H9 (cell line): ENCODE measurements around the gene GCK. TPM values are rescaled to one million over a fixed set of nuclear protein-coding genes. Genes with fewer than 3 reads are reported as not detected.

ENCODE experiments used
- DNase-seq: peaks from one replicate; pipeline ENCODE4 v3.0.0-alpha.2; 2017
- H2AFZ ChIP-seq: one replicate; pipeline ENCODE4 v1.6.1; 2013; ENCODE audit warnings: mild to moderate bottlenecking, low read length, control low read depth, moderate library complexity
- H2AK5ac ChIP-seq: 2 replicates; pipeline ENCODE4 v1.6.1; 2013; ENCODE audit warnings: low read length, control low read depth, mixed read lengths; ENCODE audit not compliant: insufficient read length
- H2BK120ac ChIP-seq: one replicate; pipeline ENCODE4 v1.6.1; 2013; ENCODE audit warnings: low read depth, mild to moderate bottlenecking, low read length, control low read depth, inconsistent platforms; ENCODE audit not compliant: poor library complexity, severe bottlenecking
- H2BK12ac ChIP-seq: 2 replicates; pipeline ENCODE4 v1.6.1; 2013; ENCODE audit warnings: low read length, control low read depth, mixed read lengths, low read depth; ENCODE audit not compliant: insufficient read length
- H2BK15ac ChIP-seq: 2 replicates; pipeline ENCODE4 v1.6.1; 2013; ENCODE audit warnings: low read depth, low read length, control low read depth
- H2BK20ac ChIP-seq: one replicate; pipeline ENCODE4 v1.6.1; 2013; ENCODE audit warnings: low read depth, mild to moderate bottlenecking, low read length, control low read depth, inconsistent platforms; ENCODE audit not compliant: poor library complexity, severe bottlenecking
- H2BK5ac ChIP-seq: 2 replicates; pipeline ENCODE4 v1.6.1; 2013; ENCODE audit warnings: low read length, control low read depth, mixed read lengths; ENCODE audit not compliant: insufficient read length
- H3K14ac ChIP-seq: 2 replicates; pipeline ENCODE4 v1.6.1; 2013; ENCODE audit warnings: low read length, control low read depth; ENCODE audit not compliant: insufficient read depth
- H3K18ac ChIP-seq: 2 replicates; pipeline ENCODE4 v1.6.1; 2013; ENCODE audit warnings: low read depth, mild to moderate bottlenecking, mixed read lengths, low read length, control low read depth; ENCODE audit not compliant: insufficient read length
- H3K23ac ChIP-seq: 2 replicates; pipeline ENCODE4 v1.6.1; 2013; ENCODE audit warnings: low read length, control low read depth, mixed read lengths, low read depth; ENCODE audit not compliant: insufficient read length
- H3K23me2 ChIP-seq: 2 replicates; pipeline ENCODE4 v1.6.1; 2013; ENCODE audit warnings: low read depth, mild to moderate bottlenecking, mixed read lengths, low read length, control low read depth; ENCODE audit not compliant: insufficient read length, poor library complexity, severe bottlenecking
- H3K27ac ChIP-seq: 2 replicates; pipeline ENCODE4 v1.5.1; 2013; ENCODE audit warnings: low read length, control low read depth, mixed read lengths, low read depth; ENCODE audit not compliant: insufficient read length
- H3K27me3 ChIP-seq: 2 replicates; pipeline ENCODE4 v1.6.1; 2013; ENCODE audit warnings: low read length, control low read depth, inconsistent platforms; ENCODE audit not compliant: insufficient read depth
- H3K4ac ChIP-seq: 2 replicates; pipeline ENCODE4 v1.6.1; 2013; ENCODE audit warnings: low read depth, mild to moderate bottlenecking, control low read depth, inconsistent platforms, low read length, moderate library complexity
- H3K4me1 ChIP-seq: 2 replicates; pipeline ENCODE4 v1.6.1; 2013; ENCODE audit warnings: low read length, control low read depth, inconsistent platforms; ENCODE audit not compliant: insufficient read depth
- H3K4me2 ChIP-seq: 2 replicates; pipeline ENCODE4 v1.6.1; 2013; ENCODE audit warnings: low read length, control low read depth, mixed read lengths; ENCODE audit not compliant: insufficient read length, insufficient read depth
- H3K56ac ChIP-seq: 2 replicates; pipeline ENCODE4 v1.6.1; 2013; ENCODE audit warnings: low read depth, mild to moderate bottlenecking, mixed read lengths, low read length, control low read depth; ENCODE audit not compliant: insufficient read length
- H3K79me1 ChIP-seq: 2 replicates; pipeline ENCODE4 v1.6.1; 2013; ENCODE audit warnings: low read depth, mild to moderate bottlenecking, moderate library complexity, low read length, control low read depth, inconsistent platforms; ENCODE audit not compliant: insufficient read depth, poor library complexity, severe bottlenecking
- H3K79me2 ChIP-seq: 2 replicates; pipeline ENCODE4 v1.6.1; 2013; ENCODE audit warnings: low read length, control low read depth, inconsistent platforms; ENCODE audit not compliant: insufficient read depth
- H3K9ac ChIP-seq: 2 replicates; pipeline ENCODE4 v1.6.1; 2013; ENCODE audit warnings: low read length, control low read depth, mixed read lengths; ENCODE audit not compliant: insufficient read length; ENCODE audit errors: extremely low read depth
- H3K9me3 ChIP-seq: one replicate; pipeline ENCODE4 v1.6.1; 2013; ENCODE audit warnings: low read depth, low read length, inconsistent platforms; ENCODE audit not compliant: control insufficient read depth
- H3T11ph ChIP-seq: one replicate; pipeline ENCODE4 v1.6.1; 2013; ENCODE audit warnings: mild to moderate bottlenecking, low read length, control low read depth, inconsistent platforms
- H4K20me1 ChIP-seq: one replicate; pipeline ENCODE4 v1.6.1; 2013; ENCODE audit not compliant: control insufficient read depth, insufficient read length, insufficient read depth
- H4K5ac ChIP-seq: 2 replicates; pipeline ENCODE4 v1.6.1; 2013; ENCODE audit warnings: low read depth, mild to moderate bottlenecking, mixed read lengths, low read length, control low read depth; ENCODE audit not compliant: insufficient read length
- H4K8ac ChIP-seq: replicated peaks from 2 replicates; pipeline ENCODE4 v1.6.1; 2013; ENCODE audit warnings: low read length, control low read depth, mixed read lengths, low read depth; ENCODE audit not compliant: insufficient read length
- H4K91ac ChIP-seq: 2 replicates; pipeline ENCODE4 v1.6.1; 2013; ENCODE audit warnings: low read depth, mild to moderate bottlenecking, moderate library complexity, mixed read lengths, low read length, control low read depth; ENCODE audit not compliant: insufficient read length
- H3K27ac Mint-ChIP-seq, 3 experiments: 2 replicates in 2 of 3; 3 replicates in 1 of 3; pipeline ENCODE4 v1.8.0; 2020 to 2021; ENCODE audit warnings: mixed read lengths in 3 of 3, mild to moderate bottlenecking in 1 of 3, moderate library complexity in 1 of 3
- H3K27me3 Mint-ChIP-seq: 2 replicates; pipeline ENCODE4 v1.8.0; 2021; ENCODE audit warnings: low read depth, mild to moderate bottlenecking, moderate library complexity, mixed read lengths
- H3K36me3 Mint-ChIP-seq, 3 experiments: 2 replicates in 2 of 3; 3 replicates in 1 of 3; pipeline ENCODE4 v1.8.0; 2020 to 2021; ENCODE audit warnings: low read depth in 3 of 3, mixed read lengths in 3 of 3; ENCODE audit not compliant: insufficient read depth in 1 of 3
- H3K4me1 Mint-ChIP-seq, 2 experiments: 2 replicates each; pipeline ENCODE4 v1.8.0; 2020; ENCODE audit warnings: mixed read lengths in 2 of 2
- H3K4me3 Mint-ChIP-seq, 2 experiments: 2 replicates in 1 of 2; 3 replicates in 1 of 2; pipeline ENCODE4 v1.8.0; 2020 to 2021; ENCODE audit warnings: mild to moderate bottlenecking in 2 of 2, mixed read lengths in 2 of 2, moderate library complexity in 1 of 2
- H3K9me3 Mint-ChIP-seq, 2 experiments: 2 replicates in 1 of 2; 3 replicates in 1 of 2; pipeline ENCODE4 v1.8.0; 2020; ENCODE audit warnings: mild to moderate bottlenecking in 2 of 2, mixed read lengths in 2 of 2, moderate library complexity in 1 of 2
- WGBS: extraction: QIAGEN DNeasy Blood & Tissue Kit; methylation state at CpG from one replicate; pipeline ENCODE4 v1.1.7; 2013; ENCODE audit warnings: missing lambda C conversion rate, low lambda C conversion rate, mixed read lengths; ENCODE audit not compliant: insufficient read length; ENCODE audit errors: extremely low coverage; 5-methylcytosine and 5-hydroxymethylcytosine counted together
- total RNA-seq: library from RNA; stranded (reverse); gene quantifications from 2 replicates; pipeline ENCODE4 v1.2.1, GENCODE V29; 2021
- TF ChIP-seq, protein P1 (sequence below): fragments of 200-600 bp; sonication (generic); conservative IDR thresholded peaks from 3 replicates; pipeline ENCODE4 v1.8.0; 2021; ENCODE audit warnings: antibody characterized with exemption, mild to moderate bottlenecking

Gene GCK
- total RNA-seq, 1 experiment from 2014 or later: 0.98 TPM

- Histone ChIP-seq H3K4me2 (no peak overlapping the region), H3T11ph (no peak overlapping the region), H3K79me1 (no peaks in the 10 kb centered on the region), H3K9me3 (no peaks in the 10 kb centered on the region), H4K8ac (peak overlapping the region; percentile 9), H3K79me2 (no peaks in the 10 kb centered on the region), H3K56ac (no peak overlapping the region), H2AFZ (no peak overlapping the region), H2BK15ac (no peak overlapping the region), H3K4me1 (no peaks in the 10 kb centered on the region; the same call in 1 of the 2 replicates), H3K27ac (no peak overlapping the region), H2BK5ac (no peak overlapping the region), H4K91ac (no peak overlapping the region), H2AK5ac (no peak overlapping the region), H2BK120ac (no peak overlapping the region), H4K5ac (no peak overlapping the region), H3K4ac (no peak overlapping the region), H3K23me2 (no peaks in the 10 kb centered on the region), H3K27me3 (no peaks in the 10 kb centered on the region), H3K18ac (no peak overlapping the region), H2BK12ac (no peak overlapping the region), H2BK20ac (no peak overlapping the region), H3K9ac (no peak overlapping the region), H3K14ac (no peak overlapping the region; the same call in 1 of the 2 replicates), H4K20me1 (no peaks in the 10 kb centered on the region), H3K23ac (no peak overlapping the region)
- H3K4me3 Mint-ChIP-seq: no peak overlapping the region
- DNase-seq: no peak
- H3K9me3 Mint-ChIP-seq: no peaks in the 10 kb centered on the region; a peak in 1 of 5 replicates
- H3K4me1 Mint-ChIP-seq: peaks cover 27 to 44% of the 10 kb centered on the region in 2 experiments
- H3K27me3 Mint-ChIP-seq: no peaks in the 10 kb centered on the region; the same call in 1 of the 2 replicates
- WGBS: no CpG with 5 or more reads among the region's 11 CpGs
- H3K27ac Mint-ChIP-seq: 0 out of 7 replicates have a peak overlapping the region, but pooled peaks of 1 of the 3 experiments have one; percentile 32
- TF ChIP-seq, protein P1, sequence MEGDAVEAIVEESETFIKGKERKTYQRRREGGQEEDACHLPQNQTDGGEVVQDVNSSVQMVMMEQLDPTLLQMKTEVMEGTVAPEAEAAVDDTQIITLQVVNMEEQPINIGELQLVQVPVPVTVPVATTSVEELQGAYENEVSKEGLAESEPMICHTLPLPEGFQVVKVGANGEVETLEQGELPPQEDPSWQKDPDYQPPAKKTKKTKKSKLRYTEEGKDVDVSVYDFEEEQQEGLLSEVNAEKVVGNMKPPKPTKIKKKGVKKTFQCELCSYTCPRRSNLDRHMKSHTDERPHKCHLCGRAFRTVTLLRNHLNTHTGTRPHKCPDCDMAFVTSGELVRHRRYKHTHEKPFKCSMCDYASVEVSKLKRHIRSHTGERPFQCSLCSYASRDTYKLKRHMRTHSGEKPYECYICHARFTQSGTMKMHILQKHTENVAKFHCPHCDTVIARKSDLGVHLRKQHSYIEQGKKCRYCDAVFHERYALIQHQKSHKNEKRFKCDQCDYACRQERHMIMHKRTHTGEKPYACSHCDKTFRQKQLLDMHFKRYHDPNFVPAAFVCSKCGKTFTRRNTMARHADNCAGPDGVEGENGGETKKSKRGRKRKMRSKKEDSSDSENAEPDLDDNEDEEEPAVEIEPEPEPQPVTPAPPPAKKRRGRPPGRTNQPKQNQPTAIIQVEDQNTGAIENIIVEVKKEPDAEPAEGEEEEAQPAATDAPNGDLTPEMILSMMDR: no peak
- H3K36me3 Mint-ChIP-seq: no peaks in the 10 kb centered on the region
These were observed 33.6 kb upstream of the GCK start for GRCh38 chr7:44222776-44223261.
